GM20000 (cell line): Measurements from ENCODE around the gene RPL29.
A peak's percentile ranks its signal among the peaks of the same experiment; 100 is the strongest.
"Not testable (repeated sequence)": the region's sequence is repeated elsewhere in the genome, so short reads cannot be mapped to it uniquely, and the experiment has no call there.

ENCODE experiments used
- DNase-seq: peaks from one replicate; pipeline ENCODE4 v3.0.0; 2012; ENCODE audit warnings: low spot score
- TF ChIP-seq, protein P1 (sequence below): IDR thresholded peaks from 2 replicates; pipeline ENCODE4 v1.5.1; 2012; ENCODE audit warnings: mild to moderate bottlenecking, control low read depth; ENCODE audit errors: extremely low read depth, missing control alignments

The RPL29 gene

DNA sequence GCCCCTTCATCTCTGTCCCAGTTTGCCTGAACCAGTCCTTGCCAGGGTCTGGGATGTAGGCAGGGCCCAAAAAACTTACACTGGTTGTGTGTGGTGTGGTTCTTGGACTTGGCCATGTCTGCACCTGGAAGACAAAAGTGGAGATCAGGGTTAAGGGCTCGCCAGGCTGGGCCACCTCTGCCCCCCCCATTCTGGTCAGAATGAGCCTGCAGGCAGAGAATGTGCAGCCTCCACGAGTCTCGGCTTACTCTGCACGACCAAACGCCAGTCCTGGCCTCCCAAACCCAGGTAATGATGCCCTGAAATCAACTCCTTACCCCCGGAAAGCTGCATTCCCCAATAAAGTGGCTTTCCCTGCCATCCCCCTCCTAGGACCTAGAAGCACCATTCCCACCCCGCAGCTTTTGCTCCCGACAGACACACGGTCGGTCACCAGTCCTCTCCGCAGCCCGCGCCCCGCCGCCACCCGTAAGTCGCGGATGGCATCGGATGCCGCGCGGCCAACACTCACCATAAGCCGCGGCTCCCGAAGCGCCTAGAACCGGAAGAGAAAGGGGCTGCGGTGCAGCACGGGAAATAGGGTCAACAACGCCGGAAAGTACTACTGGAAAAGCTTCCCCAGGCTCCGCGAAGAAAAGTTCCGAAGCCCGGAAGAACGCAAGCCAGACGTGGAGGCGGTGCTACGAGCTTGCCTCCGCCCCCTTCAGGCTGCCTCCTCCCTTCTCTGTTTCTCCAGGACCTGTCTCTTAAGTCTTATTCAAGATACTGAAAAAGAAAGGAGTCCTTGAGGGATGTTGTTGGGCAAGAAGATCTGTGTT is at the start of gene RPL29:
Gene RPL29 (minus strand): TSS at position 550 of the 818 bp plus-strand sequence. CDS start 434 bp downstream, at position 116.
- TF ChIP-seq, protein P1, sequence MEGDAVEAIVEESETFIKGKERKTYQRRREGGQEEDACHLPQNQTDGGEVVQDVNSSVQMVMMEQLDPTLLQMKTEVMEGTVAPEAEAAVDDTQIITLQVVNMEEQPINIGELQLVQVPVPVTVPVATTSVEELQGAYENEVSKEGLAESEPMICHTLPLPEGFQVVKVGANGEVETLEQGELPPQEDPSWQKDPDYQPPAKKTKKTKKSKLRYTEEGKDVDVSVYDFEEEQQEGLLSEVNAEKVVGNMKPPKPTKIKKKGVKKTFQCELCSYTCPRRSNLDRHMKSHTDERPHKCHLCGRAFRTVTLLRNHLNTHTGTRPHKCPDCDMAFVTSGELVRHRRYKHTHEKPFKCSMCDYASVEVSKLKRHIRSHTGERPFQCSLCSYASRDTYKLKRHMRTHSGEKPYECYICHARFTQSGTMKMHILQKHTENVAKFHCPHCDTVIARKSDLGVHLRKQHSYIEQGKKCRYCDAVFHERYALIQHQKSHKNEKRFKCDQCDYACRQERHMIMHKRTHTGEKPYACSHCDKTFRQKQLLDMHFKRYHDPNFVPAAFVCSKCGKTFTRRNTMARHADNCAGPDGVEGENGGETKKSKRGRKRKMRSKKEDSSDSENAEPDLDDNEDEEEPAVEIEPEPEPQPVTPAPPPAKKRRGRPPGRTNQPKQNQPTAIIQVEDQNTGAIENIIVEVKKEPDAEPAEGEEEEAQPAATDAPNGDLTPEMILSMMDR = no peak
- peak; percentile 94 for DNase-seq

DNA sequence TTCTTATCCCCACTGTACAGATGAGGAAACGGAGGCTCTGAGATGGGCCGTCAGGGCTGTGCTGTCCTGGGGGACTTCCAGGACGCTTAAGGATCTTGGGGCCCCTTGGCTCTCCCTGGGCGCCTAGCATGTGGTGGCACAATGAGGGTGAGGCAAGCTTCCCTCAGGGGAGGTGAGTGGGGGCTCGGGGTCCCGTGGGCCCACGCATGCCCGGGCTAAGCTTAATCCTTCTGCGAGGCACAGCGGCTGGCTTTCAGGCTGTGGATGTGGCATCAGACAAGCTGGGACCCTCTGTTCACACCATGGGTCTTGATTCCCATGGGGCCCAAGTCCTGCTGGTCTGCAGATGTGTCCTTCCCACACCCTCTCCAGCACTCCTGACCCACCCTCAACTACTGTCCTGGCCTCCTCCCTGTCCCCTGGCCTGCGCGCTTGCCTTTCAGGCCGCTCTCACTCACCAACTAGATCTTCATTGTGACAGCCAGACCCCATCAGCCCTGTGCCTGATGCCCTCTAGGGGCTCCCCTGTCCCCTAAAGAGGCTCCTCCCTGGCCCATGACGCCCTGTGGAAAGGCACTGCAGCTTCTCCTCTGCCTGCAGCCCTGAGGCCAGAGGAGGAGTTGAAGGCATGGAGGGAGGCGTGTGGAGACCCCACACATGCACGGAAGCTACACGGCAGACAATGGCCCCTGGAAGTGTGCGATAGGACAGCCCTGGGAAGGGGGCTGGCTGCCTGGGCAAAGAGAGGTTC is 49.3 kb upstream of the RPL29 start:
- no peak for DNase-seq
- TF ChIP-seq, protein P1 = no peak

DNA sequence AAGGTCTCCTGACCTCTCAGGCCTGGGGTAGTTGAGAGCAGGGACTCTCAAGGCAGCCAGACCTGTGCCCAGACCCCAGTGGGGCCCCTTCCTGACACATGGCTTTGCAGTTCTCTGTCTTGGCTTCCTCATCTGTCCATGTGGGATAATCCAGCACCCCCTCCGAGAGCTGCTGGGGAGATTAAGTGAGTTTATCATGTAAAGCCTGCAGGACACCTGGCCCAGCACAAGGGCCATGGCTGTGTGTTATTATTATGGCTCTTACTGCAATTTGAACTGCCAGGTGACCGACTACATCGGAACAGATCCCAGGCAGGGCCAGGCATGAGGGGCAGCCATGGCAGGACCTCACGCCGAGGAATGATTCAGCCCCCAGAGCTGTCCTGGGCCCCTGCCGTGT is 48.1 kb upstream of the RPL29 start:
- DNase-seq = no peak
- TF ChIP-seq, protein P1 = no peak

DNA sequence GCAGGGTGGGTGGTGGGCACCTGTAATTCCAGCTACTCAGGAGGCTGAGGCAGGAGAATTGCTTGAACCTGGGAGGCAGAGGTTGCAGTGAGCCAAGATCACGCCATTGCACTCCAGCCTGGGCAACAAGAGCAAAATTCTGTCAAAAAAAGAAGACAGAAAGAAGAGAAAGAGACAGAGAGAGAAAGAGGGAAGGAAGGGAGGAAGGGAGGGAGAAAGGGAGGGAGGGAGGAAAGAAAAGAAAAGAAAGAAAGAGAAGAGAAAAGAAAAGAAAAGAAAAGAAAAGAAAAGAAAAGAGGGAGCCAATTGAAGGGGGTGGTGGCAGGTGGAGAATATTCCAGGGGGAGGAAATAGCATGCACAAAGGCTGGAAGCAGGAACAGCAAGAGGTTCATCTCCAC is 47.3 kb upstream of the RPL29 start:
- not testable (repeated sequence) for DNase-seq

DNA sequence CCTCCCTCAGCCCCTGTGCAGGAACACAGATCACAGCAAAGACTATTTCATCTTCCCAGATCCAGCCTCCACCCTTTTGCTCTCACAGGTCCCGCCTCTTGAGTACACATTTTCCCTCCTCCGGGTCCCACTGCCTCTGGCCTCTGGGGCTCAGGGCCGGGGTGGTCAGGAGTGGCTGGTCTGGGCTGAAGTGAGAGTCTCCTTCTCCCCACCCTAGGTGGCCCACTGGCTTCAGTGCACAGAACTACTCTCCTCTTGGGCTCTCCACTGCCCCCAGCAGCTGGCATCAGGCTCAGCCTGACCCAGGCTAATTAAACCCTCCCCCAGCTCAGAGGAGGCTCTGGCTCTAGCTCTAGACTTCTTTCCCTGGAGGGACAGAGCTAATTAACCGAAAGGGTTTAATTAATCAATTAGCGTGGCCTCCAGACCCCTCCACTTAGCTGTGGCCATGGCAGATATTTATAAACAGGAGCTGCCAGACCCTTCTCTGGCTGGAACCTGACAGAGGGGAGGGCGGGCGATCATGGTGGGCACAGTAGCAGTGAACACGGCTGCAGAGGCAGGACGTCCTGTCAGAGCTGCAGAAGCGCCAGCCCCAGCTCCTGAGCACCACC is 45.5 kb upstream of the RPL29 start:
- DNase-seq = no peak
- TF ChIP-seq, protein P1 = no peak

DNA sequence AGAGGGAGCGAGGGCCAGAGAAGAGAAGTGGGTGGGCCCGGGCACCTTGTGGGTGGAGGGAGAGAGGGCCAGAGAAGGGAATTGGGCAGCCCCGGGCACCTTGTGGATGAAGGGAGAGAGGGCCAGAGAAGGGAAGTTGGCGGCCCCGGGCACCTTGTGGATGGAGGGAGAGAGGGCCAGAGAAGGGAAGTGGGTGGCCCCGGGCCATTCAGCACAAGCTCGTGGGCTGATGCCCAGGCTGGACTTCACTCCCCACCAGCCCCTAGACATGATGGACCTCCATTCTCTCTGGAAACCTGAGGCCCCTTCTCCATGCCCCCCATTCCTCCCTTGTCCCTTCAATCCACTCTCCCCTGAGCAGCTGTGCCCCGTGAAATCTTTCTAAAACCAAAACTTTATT is 44.9 kb upstream of the RPL29 start:
- TF ChIP-seq, protein P1 = no peak
- no peak for DNase-seq

DNA sequence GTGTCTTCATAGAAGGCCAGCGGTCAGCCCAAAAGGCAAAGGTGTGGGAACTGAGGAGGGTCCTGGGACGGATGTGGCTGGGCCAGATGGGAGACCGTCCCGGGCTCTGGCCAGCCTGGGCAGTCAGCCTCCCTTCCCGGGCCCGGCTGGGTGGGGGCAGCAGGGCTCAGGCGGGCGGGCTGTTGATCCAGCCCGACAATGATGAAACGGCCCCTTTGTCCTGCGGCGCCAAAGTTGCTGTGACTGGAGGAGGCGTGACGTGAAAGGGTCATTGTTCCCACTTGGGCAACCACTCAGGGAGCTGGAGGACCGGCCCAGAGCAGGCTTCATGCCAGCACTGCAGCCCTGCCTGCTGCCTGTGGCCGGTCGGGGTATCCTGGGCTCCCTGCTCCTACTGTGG is 44.2 kb upstream of the RPL29 start:
- TF ChIP-seq, protein P1 = no peak
- no peak for DNase-seq
